GM20431 (cell line): ENCODE results near the gene IL1RAPL1.

Experiments used
- in situ Hi-C: fragments of 300-500 bp; cut with MseI, MboI; formaldehyde crosslinking; loops from one replicate; pipeline ENCODE4 v1.15.0; 2020; ENCODE audit warnings: low sequenced_read_pairs; ENCODE audit not compliant: unreplicated experiment

The IL1RAPL1 gene

DNA sequence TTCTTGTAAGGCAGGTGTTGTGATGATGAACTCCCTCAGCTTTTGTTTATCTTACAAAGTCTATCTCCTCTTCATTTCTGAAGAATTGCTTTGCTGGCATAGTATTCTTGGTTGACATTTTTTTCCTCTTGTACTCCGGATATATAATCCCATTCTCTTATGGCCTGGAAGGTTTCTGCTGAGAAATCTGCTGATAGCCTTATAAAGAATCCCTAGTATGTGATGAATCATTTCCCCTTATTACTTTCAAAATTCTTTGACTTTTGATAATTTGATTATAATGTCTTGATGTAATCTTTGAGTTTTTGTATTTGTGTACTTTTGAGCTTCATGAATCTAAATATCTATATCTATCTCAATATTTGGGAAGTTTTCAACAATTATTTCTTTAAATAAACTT lies 972.8 kb downstream of the IL1RAPL1 start:
- in situ Hi-C loops = no loop called here

DNA sequence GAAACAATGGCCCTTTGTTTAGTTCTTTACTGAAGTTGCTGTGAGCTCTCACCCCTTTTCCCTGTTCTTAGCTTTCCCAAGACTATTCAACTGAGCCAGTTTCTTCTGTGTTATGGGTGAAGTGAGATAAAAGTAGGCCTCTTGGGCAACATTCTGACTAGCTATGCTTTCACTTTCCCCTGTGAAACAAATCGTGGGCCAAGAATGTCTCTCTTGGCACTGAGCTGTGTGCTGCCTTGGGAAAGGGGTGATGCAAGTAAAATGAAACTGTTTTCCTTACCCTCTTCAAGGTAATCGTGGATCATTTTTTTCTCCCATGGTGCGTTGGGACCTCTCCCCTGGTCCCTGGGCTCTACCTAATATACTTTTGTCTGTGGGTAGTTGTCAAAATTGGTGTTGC lies 974.2 kb downstream of the IL1RAPL1 start:
- in situ Hi-C loops = no loop called here

DNA sequence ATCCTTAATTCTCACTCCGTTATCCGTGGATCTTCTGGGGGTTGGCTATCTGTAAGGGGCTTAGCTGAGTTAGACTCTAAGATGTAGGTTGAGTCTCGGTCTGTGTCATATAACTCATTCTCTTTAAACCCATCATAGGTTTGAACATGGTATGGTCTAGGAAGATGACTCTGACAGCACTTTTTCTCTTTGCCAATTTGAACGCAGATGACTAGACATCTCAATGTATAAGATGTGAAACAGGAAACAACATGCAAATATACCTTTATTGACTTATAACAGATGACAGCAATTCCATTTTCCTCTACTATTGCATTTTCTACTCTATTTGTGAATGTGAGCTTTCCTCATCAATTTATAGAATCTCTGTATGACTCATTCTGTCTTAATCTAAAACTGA lies 993.3 kb downstream of the IL1RAPL1 start:
- in situ Hi-C loops = no loop called here

GRCh38 chrX:29581223-29581622 lies 994.0 kb downstream of the IL1RAPL1 start:
- in situ Hi-C loops = no loop called here

GRCh38 chrX:29587107-29587506 lies 999.9 kb downstream of the IL1RAPL1 start:
- in situ Hi-C loops = no loop called here

DNA sequence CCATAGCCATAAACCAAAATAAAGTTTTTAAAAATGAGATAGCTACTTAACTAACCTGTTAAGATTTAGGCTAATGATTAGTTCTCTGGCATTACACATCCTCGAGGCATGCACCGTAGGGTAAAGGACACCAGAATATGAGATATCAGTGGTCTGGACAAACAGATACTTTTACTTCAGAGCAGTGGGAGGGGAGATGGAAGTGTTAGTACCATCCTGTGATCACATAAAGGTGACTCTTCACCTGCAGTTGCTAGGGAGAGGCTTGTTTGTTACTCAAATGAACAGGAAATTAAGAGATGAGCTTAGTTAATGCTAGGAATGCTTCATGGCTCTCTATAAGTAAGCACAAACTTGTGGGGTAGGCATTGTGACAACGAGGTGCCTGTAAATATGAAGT lies 1003.7 kb downstream of the IL1RAPL1 start:
- in situ Hi-C loops = no loop called here

DNA sequence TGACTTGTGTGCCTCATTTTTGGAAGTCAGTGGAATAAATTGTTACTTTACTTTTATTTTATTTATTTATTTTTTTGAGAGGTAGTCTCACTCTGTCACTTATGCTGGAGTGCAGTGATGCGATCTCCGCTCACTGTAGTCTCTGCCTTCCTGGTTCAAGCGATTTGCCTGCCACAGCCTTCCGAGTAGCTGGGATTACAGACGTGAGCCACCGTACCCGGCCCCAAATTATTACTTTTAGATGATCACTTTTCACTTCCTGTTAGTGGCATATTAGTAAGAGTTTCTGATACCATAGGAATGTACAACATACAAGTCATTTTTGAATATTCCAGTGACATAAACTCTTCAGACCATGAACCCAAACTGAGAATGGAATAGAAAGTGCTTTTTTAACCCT lies 1017.1 kb downstream of the IL1RAPL1 start:
- in situ Hi-C loops = no loop called here

DNA sequence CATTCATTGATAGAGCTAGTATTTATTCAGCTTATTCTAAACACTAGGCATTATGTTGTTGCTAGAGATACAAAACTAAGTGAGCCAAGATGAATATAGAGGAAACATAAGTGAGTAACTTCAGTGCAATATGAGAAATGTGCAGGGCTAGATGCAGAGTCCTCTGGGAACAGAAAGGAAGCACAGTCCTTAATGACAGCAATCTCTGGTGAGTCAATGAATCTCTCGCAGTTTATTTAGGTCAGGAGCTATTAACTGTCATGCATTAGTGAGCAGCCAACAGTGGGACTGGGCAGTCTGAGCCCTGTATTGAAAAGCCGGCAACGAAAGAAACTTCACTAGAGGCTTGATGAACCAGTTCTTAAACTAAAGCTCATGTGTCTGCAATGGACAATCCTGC lies 1030.0 kb downstream of the IL1RAPL1 start:
- in situ Hi-C loops = no loop called here

- in situ Hi-C loops = no loop called here
These were observed 1030.5 kb downstream of the IL1RAPL1 start for GRCh38 chrX:29617725-29618124.

DNA sequence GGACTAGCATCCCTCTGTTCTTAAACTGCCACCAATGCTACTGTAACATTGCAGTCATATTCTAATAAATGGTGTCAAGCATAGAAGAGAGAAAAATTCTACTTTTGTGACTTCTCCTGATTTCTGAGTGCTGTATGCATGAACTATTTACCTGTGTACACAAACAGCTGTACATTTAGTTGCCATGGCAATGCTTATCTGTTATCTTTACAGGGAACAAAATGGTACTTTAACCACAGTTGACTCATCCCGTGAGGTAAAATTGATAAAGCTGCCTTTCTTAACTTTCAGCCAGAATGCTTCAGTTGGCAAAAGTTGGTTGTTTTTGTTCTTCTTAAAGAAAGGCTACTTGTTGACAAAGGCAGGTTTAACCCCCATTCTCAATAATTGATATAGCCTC lies 1040.6 kb downstream of the IL1RAPL1 start:
- in situ Hi-C loops = no loop called here

GRCh38 chrX:29634516-29634915 lies 1047.3 kb downstream of the IL1RAPL1 start:
- in situ Hi-C loops = no loop called here

- in situ Hi-C loops = no loop called here
These were observed 1049.1 kb downstream of the IL1RAPL1 start for GRCh38 chrX:29636331-29636730.

- in situ Hi-C loops = no loop called here
These were observed 1052.9 kb downstream of the IL1RAPL1 start for GRCh38 chrX:29640106-29640505.

GRCh38 chrX:29641461-29641860 lies 1054.2 kb downstream of the IL1RAPL1 start:
- in situ Hi-C loops = no loop called here

- in situ Hi-C loops = no loop called here
These were observed 1055.9 kb downstream of the IL1RAPL1 start for GRCh38 chrX:29643181-29643580.

GRCh38 chrX:29648161-29648560 lies 1060.9 kb downstream of the IL1RAPL1 start:
- in situ Hi-C loops = no loop called here

DNA sequence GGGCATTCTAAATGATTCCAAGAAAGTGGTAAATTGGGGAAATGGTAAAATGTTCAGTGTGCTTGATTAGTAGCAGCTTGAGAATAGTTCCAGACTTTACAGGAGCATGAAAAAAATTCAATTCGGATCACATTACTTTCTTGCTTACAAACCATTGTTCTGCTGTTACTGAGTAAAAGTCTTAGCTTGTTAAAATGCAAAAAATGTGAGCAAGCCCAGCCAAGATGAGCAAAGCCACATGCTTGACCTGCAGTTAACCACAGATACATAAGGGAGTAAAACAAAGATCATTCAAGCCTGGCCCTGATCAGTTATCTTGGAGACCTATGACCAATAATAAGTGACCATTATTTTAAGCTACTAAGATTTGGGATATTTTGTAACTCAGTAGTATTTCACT lies 1065.2 kb downstream of the IL1RAPL1 start:
- in situ Hi-C loops = no loop called here

GRCh38 chrX:29653721-29654120 lies 1066.5 kb downstream of the IL1RAPL1 start:
- in situ Hi-C loops = no loop called here

- in situ Hi-C loops = no loop called here
These were observed 1072.7 kb downstream of the IL1RAPL1 start for GRCh38 chrX:29659911-29660310.

DNA sequence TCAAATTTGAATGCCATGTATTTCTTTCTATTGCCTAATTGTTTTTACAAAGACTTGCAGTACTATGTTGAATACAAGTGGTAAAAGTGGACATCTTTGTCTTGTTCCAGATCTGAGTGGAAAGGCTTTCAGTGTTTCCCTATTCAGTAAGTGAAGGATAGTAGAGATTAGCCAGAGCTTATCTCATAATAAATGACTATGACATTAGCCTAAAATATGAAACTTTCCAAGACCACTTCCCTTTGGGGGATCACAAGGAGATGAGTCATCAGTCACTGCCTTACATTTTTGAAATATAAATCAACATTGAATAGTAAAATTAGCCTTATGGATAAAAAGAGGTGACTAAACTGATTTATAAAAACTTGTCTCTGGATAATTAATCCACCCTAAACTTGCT lies 1074.0 kb downstream of the IL1RAPL1 start:
- in situ Hi-C loops = no loop called here

DNA sequence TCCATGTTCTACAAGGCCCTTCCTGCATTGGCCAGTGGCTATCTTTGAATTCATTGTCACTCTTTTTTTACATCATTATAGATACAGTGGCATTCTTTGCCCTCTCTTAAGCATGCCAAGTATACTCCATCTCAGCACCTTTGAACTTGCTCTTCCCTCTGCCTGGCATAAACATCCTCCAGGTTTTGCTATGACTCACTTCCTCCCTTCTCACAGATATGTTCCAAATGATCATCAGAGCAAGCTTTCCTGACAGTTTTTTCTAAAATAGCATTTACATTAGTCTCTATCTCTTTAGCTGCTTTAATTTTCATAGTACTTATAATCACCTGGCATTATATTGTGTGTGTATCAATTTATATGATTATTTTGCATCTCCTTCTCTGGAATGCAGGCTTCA lies 1074.9 kb downstream of the IL1RAPL1 start:
- in situ Hi-C loops = no loop called here

DNA sequence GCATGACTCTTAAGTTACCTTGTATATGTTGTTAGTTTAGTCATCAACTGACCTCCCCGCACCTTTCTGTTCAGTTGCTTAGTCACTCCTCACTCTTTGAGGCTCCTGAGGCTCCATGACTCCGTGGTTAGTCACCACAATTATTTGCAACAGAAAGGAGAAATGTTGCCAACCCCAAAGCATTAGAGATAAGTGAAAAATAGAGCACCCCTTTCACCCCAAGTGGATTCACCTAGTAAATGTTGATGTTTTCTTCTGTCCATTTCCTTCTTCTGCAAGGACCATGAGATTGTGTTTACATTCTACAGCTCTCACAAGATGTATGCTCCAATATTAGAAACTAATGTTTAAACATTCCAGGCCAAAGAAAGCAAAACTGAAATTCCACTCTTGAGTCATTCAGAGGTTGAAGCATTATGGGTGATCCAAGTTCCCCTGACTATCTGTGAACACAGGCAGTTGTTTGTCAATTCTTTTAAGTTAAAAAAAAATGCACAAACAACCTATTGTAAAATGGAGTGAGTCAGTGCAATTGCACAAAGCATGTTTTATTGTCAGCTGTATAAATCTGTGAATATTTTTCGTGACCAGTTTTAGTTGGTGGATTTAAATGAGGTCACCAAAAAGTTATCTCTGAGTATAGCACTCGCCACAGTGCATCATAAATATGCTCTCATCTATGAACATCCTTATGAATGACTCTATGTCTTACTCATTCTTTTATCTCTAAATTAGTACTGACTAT lies 1075.7 kb downstream of the IL1RAPL1 start:
- in situ Hi-C loops = no loop called here
